Smooth muscle cell (in vitro differentiated cells): ENCODE data around the gene OTOG. TPM values are rescaled to one million over a fixed set of nuclear protein-coding genes. Genes with fewer than 3 reads are reported as not detected.

Experiments
- DNase-seq: peaks from one replicate; lab custom pipeline; 2025; ENCODE audit not compliant: unreplicated experiment; lab: John Stamatoyannopoulos, UW
- H2AFZ ChIP-seq: fragments of 200-600 bp; sonication (generic); 2 replicates; pipeline ENCODE4 v1.6.0; 2016; ENCODE audit warnings: antibody characterized with exemption, low read depth, mild to moderate bottlenecking
- H3F3A ChIP-seq: fragments of 200-600 bp; sonication (generic); 2 replicates; pipeline ENCODE4 v1.6.0; 2017; ENCODE audit warnings: antibody characterized with exemption, low read depth
- H3K27ac ChIP-seq: fragments of 200-600 bp; sonication (generic); 2 replicates; pipeline ENCODE4 v1.5.1; 2016; ENCODE audit warnings: low read depth, mild to moderate bottlenecking
- H3K27me3 ChIP-seq: fragments of 200-600 bp; sonication (generic); 2 replicates; pipeline ENCODE4 v1.6.1; 2016; ENCODE audit warnings: low read depth, mild to moderate bottlenecking
- H3K36me3 ChIP-seq: fragments of 200-600 bp; sonication (generic); 2 replicates; pipeline ENCODE4 v1.5.1; 2016; ENCODE audit warnings: low read depth
- H3K4me1 ChIP-seq: fragments of 200-600 bp; sonication (generic); 2 replicates; pipeline ENCODE4 v1.5.1; 2016; ENCODE audit warnings: low read depth
- H3K4me2 ChIP-seq: fragments of 200-600 bp; sonication (generic); 2 replicates; pipeline ENCODE4 v1.6.0; 2016; ENCODE audit warnings: mild to moderate bottlenecking
- H3K4me3 ChIP-seq: fragments of 200-600 bp; sonication (generic); 2 replicates; pipeline ENCODE4 v1.5.1; 2016; ENCODE audit warnings: mild to moderate bottlenecking
- H3K79me2 ChIP-seq: fragments of 200-600 bp; sonication (generic); 2 replicates; pipeline ENCODE4 v1.6.0; 2016; ENCODE audit warnings: low read depth, mild to moderate bottlenecking
- H3K9ac ChIP-seq: fragments of 200-600 bp; sonication (generic); 2 replicates; pipeline ENCODE4 v1.6.0; 2016; ENCODE audit warnings: low read depth
- H3K9me3 ChIP-seq: fragments of 200-600 bp; sonication (generic); replicated peaks from 2 replicates; pipeline ENCODE4 v1.5.1; 2016; ENCODE audit warnings: low read depth
- H4K20me1 ChIP-seq: fragments of 200-600 bp; sonication (generic); 2 replicates; pipeline ENCODE4 v1.6.0; 2016; ENCODE audit warnings: low read depth
- WGBS: methylation state at CpG from one replicate; pipeline ENCODE4 v1.1.7; 2016; ENCODE audit warnings: low lambda C conversion rate; 5-methylcytosine and 5-hydroxymethylcytosine counted together
- polyA plus RNA-seq: library from polyadenylated mRNA; unstranded; fragments of >200 nt; fragmentation: Nextera tagmentation; extraction: Ambion mirVana; gene quantifications from 2 replicates; pipeline ENCODE4 v1.2.1, GENCODE V29; 2016
- total RNA-seq: library from RNA; depleted of rRNA; stranded (reverse); fragments of >200 nt; gene quantifications from 2 replicates; pipeline ENCODE4 v1.2.3, GENCODE V29; 2014
- TF ChIP-seq, protein P1 (sequence below): fragments of 200-600 bp; sonication (generic); IDR thresholded peaks from 2 replicates; pipeline ENCODE4 v1.5.1; 2017; ENCODE audit warnings: borderline replicate concordance, mild to moderate bottlenecking, antibody characterized with exemption; ENCODE audit not compliant: insufficient read depth, poor library complexity, severe bottlenecking

OTOG gene
- total and polyA plus RNA-seq, 2 experiments from 2014 or later = not detected

DNA sequence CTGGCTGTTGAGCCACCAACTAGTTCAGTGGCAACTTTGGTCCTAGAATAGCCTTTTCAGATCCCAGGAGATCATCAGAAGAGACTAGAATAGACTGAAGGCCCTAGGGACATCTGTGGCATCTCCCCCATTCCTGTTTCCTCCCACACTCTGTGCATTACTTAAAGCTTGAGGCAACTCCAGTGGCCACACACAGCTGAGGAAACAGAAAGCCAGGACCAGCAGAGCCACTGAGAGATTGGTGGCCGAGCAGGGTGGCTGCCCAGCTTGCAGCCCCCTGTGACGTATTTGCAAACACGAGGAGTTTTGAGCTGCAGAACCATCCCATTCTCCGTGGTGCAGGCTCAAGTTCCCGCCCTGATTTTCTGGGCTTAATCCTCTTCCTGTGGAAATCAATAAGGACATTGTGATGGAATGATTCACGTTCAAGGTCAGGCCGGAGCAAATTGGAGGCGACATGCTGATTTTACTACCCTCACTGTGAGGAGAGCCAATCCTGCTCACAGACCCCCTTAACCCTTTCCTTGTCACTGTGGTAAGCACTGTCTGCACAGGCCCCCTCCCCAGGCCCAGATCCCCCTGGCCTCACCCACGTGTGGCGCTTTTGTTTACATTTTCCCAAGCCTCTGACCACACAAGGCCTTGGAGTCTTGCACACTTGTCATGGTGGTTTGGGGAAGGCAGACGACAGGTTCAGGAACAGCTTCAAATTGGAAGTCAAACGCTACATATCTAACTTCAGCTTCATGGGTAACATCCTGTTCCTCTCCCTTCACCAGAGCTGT, 103.3 kb downstream of the OTOG start:
- no peaks in the 10 kb centered on the region for H3K9me3 ChIP-seq
- no peaks in the 10 kb centered on the region for H3F3A ChIP-seq
- no peak overlapping the region for H3K4me3 ChIP-seq
- WGBS = 28% methylated on average over 12 of the region's 12 CpGs
- no peak overlapping the region for H3K4me2 ChIP-seq
- no peak overlapping the region for H3K9ac ChIP-seq
- H2AFZ ChIP-seq = no peak overlapping the region
- TF ChIP-seq, protein P1, sequence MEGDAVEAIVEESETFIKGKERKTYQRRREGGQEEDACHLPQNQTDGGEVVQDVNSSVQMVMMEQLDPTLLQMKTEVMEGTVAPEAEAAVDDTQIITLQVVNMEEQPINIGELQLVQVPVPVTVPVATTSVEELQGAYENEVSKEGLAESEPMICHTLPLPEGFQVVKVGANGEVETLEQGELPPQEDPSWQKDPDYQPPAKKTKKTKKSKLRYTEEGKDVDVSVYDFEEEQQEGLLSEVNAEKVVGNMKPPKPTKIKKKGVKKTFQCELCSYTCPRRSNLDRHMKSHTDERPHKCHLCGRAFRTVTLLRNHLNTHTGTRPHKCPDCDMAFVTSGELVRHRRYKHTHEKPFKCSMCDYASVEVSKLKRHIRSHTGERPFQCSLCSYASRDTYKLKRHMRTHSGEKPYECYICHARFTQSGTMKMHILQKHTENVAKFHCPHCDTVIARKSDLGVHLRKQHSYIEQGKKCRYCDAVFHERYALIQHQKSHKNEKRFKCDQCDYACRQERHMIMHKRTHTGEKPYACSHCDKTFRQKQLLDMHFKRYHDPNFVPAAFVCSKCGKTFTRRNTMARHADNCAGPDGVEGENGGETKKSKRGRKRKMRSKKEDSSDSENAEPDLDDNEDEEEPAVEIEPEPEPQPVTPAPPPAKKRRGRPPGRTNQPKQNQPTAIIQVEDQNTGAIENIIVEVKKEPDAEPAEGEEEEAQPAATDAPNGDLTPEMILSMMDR = no peak
- H3K27me3 ChIP-seq = no peaks in the 10 kb centered on the region
- no peaks in the 10 kb centered on the region for H3K36me3 ChIP-seq
- no peaks in the 10 kb centered on the region for H4K20me1 ChIP-seq
- DNase-seq = no peak
- no peaks in the 10 kb centered on the region for H3K79me2 ChIP-seq
- no peaks in the 10 kb centered on the region for H3K4me1 ChIP-seq
- no peak overlapping the region for H3K27ac ChIP-seq

DNA sequence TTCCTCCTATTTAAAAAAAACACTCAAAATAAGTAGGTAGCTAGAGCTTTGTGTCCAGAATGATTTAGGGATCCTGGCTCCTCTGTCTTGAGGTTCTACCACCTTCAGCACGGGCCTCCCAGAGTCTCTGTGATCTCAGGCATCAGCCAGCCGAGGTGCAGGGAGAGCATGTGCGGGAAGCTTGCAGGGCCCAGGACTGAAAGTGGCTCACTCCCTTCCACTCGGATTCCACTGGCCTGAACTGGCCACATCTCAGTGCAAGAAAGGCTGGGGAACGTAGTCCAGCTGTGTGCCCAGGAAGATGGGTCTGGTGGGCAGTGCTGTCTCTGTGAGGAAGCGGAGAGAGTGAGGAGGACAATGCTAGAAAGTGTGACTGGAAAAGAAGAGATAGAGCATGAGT, 104.0 kb downstream of the OTOG start:
- H2AFZ ChIP-seq = no peak overlapping the region
- no peaks in the 10 kb centered on the region for H4K20me1 ChIP-seq
- H3K4me1 ChIP-seq = no peaks in the 10 kb centered on the region
- no peak overlapping the region for H3K4me3 ChIP-seq
- H3K79me2 ChIP-seq = no peaks in the 10 kb centered on the region
- DNase-seq = no peak
- no peaks in the 10 kb centered on the region for H3K36me3 ChIP-seq
- no peak overlapping the region for H3K4me2 ChIP-seq
- no peaks in the 10 kb centered on the region for H3K27me3 ChIP-seq
- 88% methylated on average over 6 of the region's 6 CpGs for WGBS
- H3F3A ChIP-seq = no peaks in the 10 kb centered on the region
- TF ChIP-seq, protein P1 = no peak
- H3K9ac ChIP-seq = no peak overlapping the region
- no peak overlapping the region for H3K27ac ChIP-seq
- H3K9me3 ChIP-seq = no peaks in the 10 kb centered on the region

DNA sequence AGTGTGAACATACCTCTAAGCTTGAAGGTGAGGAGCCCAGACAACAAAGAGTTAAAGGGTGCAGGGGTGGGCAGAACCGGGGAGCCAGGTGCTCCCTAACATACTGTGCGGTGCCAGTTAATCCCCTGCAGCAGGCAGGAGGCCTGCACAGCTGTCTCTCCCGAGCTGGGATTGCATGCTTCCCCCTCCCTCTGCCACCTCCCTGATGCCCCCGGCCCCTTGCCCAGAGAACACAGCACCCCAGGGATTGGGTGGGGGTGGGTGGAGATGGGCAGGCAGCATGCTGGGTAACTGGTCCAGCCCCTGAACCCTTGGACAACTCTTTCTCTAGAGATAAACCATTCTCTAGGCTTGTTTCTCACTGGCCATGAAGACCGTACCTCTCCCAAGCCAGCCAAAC, 104.6 kb downstream of the OTOG start:
- no peaks in the 10 kb centered on the region for H4K20me1 ChIP-seq
- H3K79me2 ChIP-seq = no peaks in the 10 kb centered on the region
- H3K9ac ChIP-seq = no peak overlapping the region
- no peaks in the 10 kb centered on the region for H3K36me3 ChIP-seq
- DNase-seq = no peak
- no peaks in the 10 kb centered on the region for H3K27me3 ChIP-seq
- no peak overlapping the region for H3K4me3 ChIP-seq
- TF ChIP-seq, protein P1 = no peak
- 67% methylated on average over 5 of the region's 5 CpGs for WGBS
- no peak overlapping the region for H3K27ac ChIP-seq
- H3F3A ChIP-seq = no peaks in the 10 kb centered on the region
- no peaks in the 10 kb centered on the region for H3K4me1 ChIP-seq
- no peak overlapping the region for H2AFZ ChIP-seq
- H3K4me2 ChIP-seq = no peak overlapping the region
- H3K9me3 ChIP-seq = no peaks in the 10 kb centered on the region

DNA sequence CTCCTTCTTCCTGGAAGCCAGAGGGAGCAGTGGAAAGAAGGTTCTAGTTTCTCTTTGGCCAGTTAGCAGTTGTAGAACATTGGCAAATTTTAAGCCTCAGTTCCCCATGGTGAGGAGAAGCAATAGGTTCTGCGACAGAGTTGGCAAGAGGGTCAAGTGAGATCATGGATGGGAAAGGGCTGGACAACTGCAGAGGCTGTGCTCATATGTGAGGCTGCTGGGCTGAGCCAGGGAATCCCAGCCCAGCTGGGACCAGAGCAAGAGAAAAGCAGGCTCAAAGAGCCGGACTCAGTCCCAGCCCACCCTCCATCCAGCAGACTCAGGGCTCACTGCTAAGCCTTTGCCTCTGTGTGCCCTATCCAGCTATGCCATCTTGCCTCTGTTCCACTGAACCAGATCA, 105.5 kb downstream of the OTOG start:
- Histone ChIP-seq H3K4me1 (no peaks in the 10 kb centered on the region), H3F3A (no peaks in the 10 kb centered on the region), H3K27ac (no peak overlapping the region), H3K79me2 (no peaks in the 10 kb centered on the region), H3K4me3 (no peak overlapping the region), H4K20me1 (no peaks in the 10 kb centered on the region), H2AFZ (no peak overlapping the region), H3K9ac (no peak overlapping the region), H3K36me3 (no peaks in the 10 kb centered on the region), H3K9me3 (no peaks in the 10 kb centered on the region), H3K27me3 (peaks cover 3% of the 10 kb centered on the region), H3K4me2 (no peak overlapping the region)
- DNase-seq = no peak
- WGBS = 97% methylated on average over 2 of the region's 2 CpGs
- TF ChIP-seq, protein P1 = no peak
